Astrocyte (in vitro differentiated cells and primary cell): ENCODE measurements around the gene KRTAP1-1. TPM values are rescaled to one million over a fixed set of nuclear protein-coding genes. Genes with fewer than 3 reads are reported as not detected.
A peak's percentile ranks its signal among the peaks of the same experiment; 100 is the strongest.

Source experiments
- DNase-seq: peaks from one replicate; pipeline ENCODE4 v3.0.0-alpha.2; 2010; ENCODE audit warnings: low read depth
- FAIRE-seq: peaks from 2 replicates; lab custom pipeline; 2011; peaks lifted over from hg19 to GRCh38; lab: Jason Lieb, UNC
- H2AFZ ChIP-seq: 2 replicates; pipeline ENCODE4 v1.6.0; 2012; ENCODE audit warnings: low read depth, low read length, inconsistent platforms
- H3K27ac ChIP-seq: 2 replicates; pipeline ENCODE4 v1.5.1; 2011; ENCODE audit warnings: low read depth, low read length, inconsistent platforms
- H3K27me3 ChIP-seq: 2 replicates; pipeline ENCODE4 v1.6.0; 2011; ENCODE audit warnings: low read length, inconsistent platforms; ENCODE audit not compliant: insufficient read depth
- H3K36me3 ChIP-seq: 2 replicates; pipeline ENCODE4 v1.5.1; 2011; ENCODE audit warnings: low read length, inconsistent platforms; ENCODE audit not compliant: insufficient read depth
- H3K4me1 ChIP-seq: 2 replicates; pipeline ENCODE4 v1.5.1; 2011; ENCODE audit warnings: low read length, inconsistent platforms; ENCODE audit not compliant: insufficient read depth
- H3K4me2 ChIP-seq: 2 replicates; pipeline ENCODE4 v1.6.0; 2012; ENCODE audit warnings: low read length, inconsistent platforms
- H3K4me3 ChIP-seq: 2 replicates; pipeline ENCODE4 v1.5.1; 2011; ENCODE audit warnings: low read depth, mild to moderate bottlenecking, low read length, inconsistent platforms; ENCODE audit not compliant: insufficient read depth
- H3K79me2 ChIP-seq: 2 replicates; pipeline ENCODE4 v1.6.0; 2012; ENCODE audit warnings: mild to moderate bottlenecking, low read length, inconsistent platforms; ENCODE audit not compliant: insufficient read depth
- H3K9ac ChIP-seq: 2 replicates; pipeline ENCODE4 v1.6.0; 2012; ENCODE audit warnings: mild to moderate bottlenecking, low read length, inconsistent platforms
- H3K9me3 ChIP-seq: 2 replicates; pipeline ENCODE4 v1.5.1; 2012; ENCODE audit warnings: low read depth, mild to moderate bottlenecking, low read length, inconsistent platforms; ENCODE audit not compliant: insufficient read depth
- H4K20me1 ChIP-seq: 2 replicates; pipeline ENCODE4 v1.6.0; 2012; ENCODE audit warnings: low read length, inconsistent platforms; ENCODE audit not compliant: insufficient read depth
- H3K27ac Mint-ChIP-seq: one replicate; pipeline ENCODE4 v1.8.0; 2021; ENCODE audit warnings: mild to moderate bottlenecking, mixed read lengths; ENCODE audit not compliant: unreplicated experiment
- H3K27me3 Mint-ChIP-seq: one replicate; pipeline ENCODE4 v1.8.0; 2021; ENCODE audit warnings: low read depth, mixed read lengths; ENCODE audit not compliant: unreplicated experiment
- H3K36me3 Mint-ChIP-seq: one replicate; pipeline ENCODE4 v1.8.0; 2021; ENCODE audit warnings: low read depth, mixed read lengths; ENCODE audit not compliant: unreplicated experiment
- H3K4me1 Mint-ChIP-seq: one replicate; pipeline ENCODE4 v1.8.0; 2021; ENCODE audit warnings: low read depth, mixed read lengths; ENCODE audit not compliant: unreplicated experiment
- H3K4me3 Mint-ChIP-seq: one replicate; pipeline ENCODE4 v1.8.0; 2021; ENCODE audit warnings: mild to moderate bottlenecking, moderate library complexity, mixed read lengths; ENCODE audit not compliant: unreplicated experiment
- H3K9me3 Mint-ChIP-seq: one replicate; pipeline ENCODE4 v1.8.0; 2021; ENCODE audit warnings: mild to moderate bottlenecking, mixed read lengths; ENCODE audit not compliant: unreplicated experiment
- EZH2 ChIP-seq: IDR thresholded peaks from 2 replicates; pipeline ENCODE4 v1.6.1; 2012; ENCODE audit warnings: mild to moderate bottlenecking, low read length, inconsistent platforms; ENCODE audit not compliant: insufficient read depth
- total RNA-seq: library from RNA; stranded (reverse); gene quantifications from 2 replicates; pipeline ENCODE4 v1.2.1, GENCODE V29; 2021
- TF ChIP-seq, protein P1 (sequence below): IDR thresholded peaks from 2 replicates; pipeline ENCODE4 v1.5.1; 2011; ENCODE audit warnings: low read depth, mild to moderate bottlenecking, inconsistent platforms, low read length, moderate library complexity; ENCODE audit not compliant: insufficient read depth

KRTAP1-1 gene
- total RNA-seq, 1 donor from 2014 or later, result not detected

DNA sequence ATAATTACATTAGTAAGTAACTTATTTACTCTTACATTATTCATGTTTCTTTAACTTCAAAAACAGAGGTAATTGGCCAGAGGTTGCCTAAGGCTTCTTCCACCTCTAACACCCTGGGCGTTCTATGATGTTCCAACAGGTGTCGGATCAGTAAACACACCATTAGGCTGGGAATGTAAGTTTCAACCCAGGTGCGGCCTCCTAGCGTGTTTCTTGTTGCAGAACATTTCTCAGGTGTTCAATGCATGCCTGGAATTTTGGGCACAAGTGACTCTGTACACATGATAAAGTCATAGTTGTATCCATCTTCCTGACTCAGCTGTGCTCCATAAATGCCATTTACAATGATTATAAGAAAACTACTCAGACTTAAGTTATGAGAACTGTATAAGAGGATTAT, 12.8 kb upstream of the KRTAP1-1 start:
- no peaks in the 10 kb centered on the region for H3K9me3 ChIP-seq
- H3K4me2 ChIP-seq, result no peak overlapping the region
- FAIRE-seq (no peak), DNase-seq (no peak)
- Mint-ChIP-seq H3K27ac (no peak overlapping the region), H3K27me3 (no peaks in the 10 kb centered on the region), H3K36me3 (no peaks in the 10 kb centered on the region), H3K4me1 (peaks cover 15% of the 10 kb centered on the region), H3K4me3 (no peak overlapping the region), H3K9me3 (peaks cover 2% of the 10 kb centered on the region)
- H3K4me1 ChIP-seq, result peaks cover 10% of the 10 kb centered on the region
- TF ChIP-seq, protein P1, sequence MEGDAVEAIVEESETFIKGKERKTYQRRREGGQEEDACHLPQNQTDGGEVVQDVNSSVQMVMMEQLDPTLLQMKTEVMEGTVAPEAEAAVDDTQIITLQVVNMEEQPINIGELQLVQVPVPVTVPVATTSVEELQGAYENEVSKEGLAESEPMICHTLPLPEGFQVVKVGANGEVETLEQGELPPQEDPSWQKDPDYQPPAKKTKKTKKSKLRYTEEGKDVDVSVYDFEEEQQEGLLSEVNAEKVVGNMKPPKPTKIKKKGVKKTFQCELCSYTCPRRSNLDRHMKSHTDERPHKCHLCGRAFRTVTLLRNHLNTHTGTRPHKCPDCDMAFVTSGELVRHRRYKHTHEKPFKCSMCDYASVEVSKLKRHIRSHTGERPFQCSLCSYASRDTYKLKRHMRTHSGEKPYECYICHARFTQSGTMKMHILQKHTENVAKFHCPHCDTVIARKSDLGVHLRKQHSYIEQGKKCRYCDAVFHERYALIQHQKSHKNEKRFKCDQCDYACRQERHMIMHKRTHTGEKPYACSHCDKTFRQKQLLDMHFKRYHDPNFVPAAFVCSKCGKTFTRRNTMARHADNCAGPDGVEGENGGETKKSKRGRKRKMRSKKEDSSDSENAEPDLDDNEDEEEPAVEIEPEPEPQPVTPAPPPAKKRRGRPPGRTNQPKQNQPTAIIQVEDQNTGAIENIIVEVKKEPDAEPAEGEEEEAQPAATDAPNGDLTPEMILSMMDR, result no peak
- TF ChIP-seq EZH2, result no peak
- no peak overlapping the region for H3K27ac ChIP-seq
- H4K20me1 ChIP-seq, result no peaks in the 10 kb centered on the region
- no peak overlapping the region for H2AFZ ChIP-seq
- no peaks in the 10 kb centered on the region for H3K27me3 ChIP-seq
- no peaks in the 10 kb centered on the region for H3K36me3 ChIP-seq
- H3K4me3 ChIP-seq, result no peak overlapping the region
- H3K79me2 ChIP-seq, result no peaks in the 10 kb centered on the region
- no peak overlapping the region for H3K9ac ChIP-seq

DNA sequence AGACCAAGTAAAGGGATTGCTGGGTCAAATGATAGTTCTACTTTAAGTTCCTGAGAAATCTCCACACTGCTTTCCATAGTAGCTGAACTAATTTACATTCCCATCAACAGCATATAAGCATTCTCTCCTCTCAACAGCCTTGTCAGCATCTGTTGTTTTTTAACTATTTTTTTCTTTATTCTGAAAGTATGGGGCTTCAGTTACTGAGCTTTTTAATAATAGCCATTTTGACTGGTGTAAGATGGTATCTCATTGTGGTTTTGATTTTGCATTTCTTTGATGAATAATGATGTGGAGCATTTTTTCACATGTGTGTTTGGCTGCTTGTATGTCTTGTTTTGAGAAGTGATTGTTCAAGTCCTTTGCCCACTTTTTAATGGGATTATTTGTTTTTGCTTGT, 11.3 kb upstream of the KRTAP1-1 start:
- H3K27me3 Mint-ChIP-seq, result no peaks in the 10 kb centered on the region
- H3K4me2 ChIP-seq, result no peak overlapping the region
- no peak overlapping the region for H3K4me3 ChIP-seq
- no peaks in the 10 kb centered on the region for H3K36me3 Mint-ChIP-seq
- peak; percentile 75 for DNase-seq
- FAIRE-seq, result peak; percentile 32
- no peak overlapping the region for H3K27ac ChIP-seq
- TF ChIP-seq, protein P1, result no peak
- no peak for TF ChIP-seq EZH2
- H2AFZ ChIP-seq, result no peak overlapping the region
- H3K27ac Mint-ChIP-seq, result no peak overlapping the region
- no peaks in the 10 kb centered on the region for H3K9me3 ChIP-seq
- no peaks in the 10 kb centered on the region for H3K27me3 ChIP-seq
- H3K4me1 Mint-ChIP-seq, result peaks cover 16% of the 10 kb centered on the region
- H3K9me3 Mint-ChIP-seq, result no peaks in the 10 kb centered on the region
- no peak overlapping the region for H3K9ac ChIP-seq
- no peak overlapping the region for H3K4me3 Mint-ChIP-seq
- peaks cover 14% of the 10 kb centered on the region for H3K4me1 ChIP-seq
- no peaks in the 10 kb centered on the region for H4K20me1 ChIP-seq
- H3K79me2 ChIP-seq, result no peaks in the 10 kb centered on the region
- no peaks in the 10 kb centered on the region for H3K36me3 ChIP-seq

DNA sequence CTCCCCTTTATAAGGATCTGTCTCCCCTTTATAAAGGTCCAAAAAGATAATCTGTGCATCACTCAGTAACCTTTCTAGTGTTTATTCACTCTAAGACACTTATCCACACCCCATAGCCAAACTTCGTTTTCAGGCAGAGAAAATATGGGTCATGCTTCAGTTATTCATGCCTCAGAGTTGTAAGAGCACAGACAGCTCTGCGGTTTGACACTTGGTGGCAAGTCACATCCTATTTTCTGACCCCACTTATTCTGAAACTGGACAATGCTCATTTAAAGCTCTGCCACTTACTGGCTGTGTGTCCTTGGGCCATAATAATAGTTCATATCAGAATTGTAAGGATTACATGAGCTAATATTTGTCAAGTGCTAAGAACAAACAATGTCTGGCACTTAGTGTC, 7.9 kb upstream of the KRTAP1-1 start:
- Histone ChIP-seq H3K27me3 (no peaks in the 10 kb centered on the region), H3K4me2 (peak overlapping the region; percentile 63), H2AFZ (no peak overlapping the region), H3K9ac (peak overlapping the region; percentile 66), H3K79me2 (no peaks in the 10 kb centered on the region), H3K4me3 (peak overlapping the region; percentile 13), H3K4me1 (peaks cover 14% of the 10 kb centered on the region), H3K27ac (peak overlapping the region; percentile 87), H3K9me3 (no peaks in the 10 kb centered on the region), H3K36me3 (no peaks in the 10 kb centered on the region), H4K20me1 (no peaks in the 10 kb centered on the region)
- Mint-ChIP-seq H3K36me3 (no peaks in the 10 kb centered on the region), H3K9me3 (no peaks in the 10 kb centered on the region), H3K4me1 (peaks cover 14% of the 10 kb centered on the region), H3K27ac (peak overlapping the region; percentile 72), H3K4me3 (no peak overlapping the region), H3K27me3 (no peaks in the 10 kb centered on the region)
- DNase-seq (peak; percentile 84), FAIRE-seq (no peak)
- TF ChIP-seq, protein P1, result no peak
- TF ChIP-seq EZH2, result no peak
